Aorta (tissue), 5 donors: ENCODE results near the gene PALS2. TPM values are rescaled to one million over a fixed set of nuclear protein-coding genes. Genes with fewer than 3 reads are reported as not detected.

Source experiments
- ATAC-seq: fragments of 200-7000 bp; cut with Tn5 transposase; one replicate; pipeline ENCODE4 v1.9.1; 2022; ENCODE audit warnings: moderate library complexity; ENCODE audit not compliant: low FRiP score
- DNase-seq, 2 donors: peaks; one replicate each; pipeline ENCODE4 v3.0.0-alpha.2; 2020
- H3K27ac ChIP-seq, 2 donors: one replicate each; pipeline ENCODE4 v1.5.1; 2013; ENCODE audit warnings: low read length in 2 of 2, mild to moderate bottlenecking in 2 of 2, moderate library complexity in 2 of 2, control low read depth in 1 of 2, inconsistent platforms in 1 of 2, low read depth in 1 of 2
- H3K27me3 ChIP-seq, 2 donors: one replicate each; pipeline ENCODE4 v1.6.1; 2013; ENCODE audit warnings: control low read depth in 1 of 2, low read length in 1 of 2, mild to moderate bottlenecking in 1 of 2, moderate library complexity in 1 of 2; ENCODE audit not compliant: insufficient read depth in 2 of 2, control insufficient read depth in 1 of 2
- H3K36me3 ChIP-seq, 2 donors: one replicate each; pipeline ENCODE4 v1.6.1; 2013; ENCODE audit warnings: control low read depth in 1 of 2, low read length in 1 of 2, mild to moderate bottlenecking in 1 of 2; ENCODE audit not compliant: insufficient read depth in 2 of 2, control insufficient read depth in 1 of 2
- H3K4me1 ChIP-seq, 2 donors: one replicate each; pipeline ENCODE4 v1.6.1; 2013; ENCODE audit warnings: low read length in 2 of 2, control low read depth in 1 of 2, mild to moderate bottlenecking in 1 of 2, moderate library complexity in 1 of 2; ENCODE audit not compliant: insufficient read depth in 2 of 2, control insufficient read depth in 1 of 2
- H3K4me3 ChIP-seq, 2 donors: one replicate each; pipeline ENCODE4 v1.5.1; 2013; ENCODE audit warnings: low read length in 2 of 2, control low read depth in 1 of 2, mild to moderate bottlenecking in 1 of 2
- H3K9me3 ChIP-seq: one replicate; pipeline ENCODE4 v1.6.1; 2013; ENCODE audit warnings: mild to moderate bottlenecking, low read length; ENCODE audit not compliant: control insufficient read depth
- WGBS, 2 donors: extraction: QIAGEN DNeasy Blood & Tissue Kit; methylation state at CpG; one replicate each; pipeline ENCODE4 v1.1.7; 2013; 5-methylcytosine and 5-hydroxymethylcytosine counted together
- intact Hi-C, 2 donors: fragments of 100-400 bp; cut with DNase I; formaldehyde crosslinking; loops; one replicate each; pipeline versions ENCODE4 v1.14.2 to v1.15.0; 2022
- polyA plus RNA-seq, 2 donors: library from polyadenylated mRNA; stranded (reverse); fragments of 200-250 nt; gene quantifications; one replicate each; pipeline ENCODE4 v1.2.3, GENCODE V29; 2013
- total RNA-seq, 2 donors: library from RNA; stranded (reverse); fragmentation: NEBNext Ultra II Directional; extraction: Animal tissue kit (Norgen Biotek cat#: 25700); gene quantifications; one replicate each; pipeline ENCODE4 v1.2.1, GENCODE V29; 2021
- donor health status: healthy with polysubstance abuse.
- donor health status: Bipolar disorder and iron deficiency.
- donor health status: DM: no; HTN: no; CAD: no.
- donor health status: DM: no; HTN: no; CAD: no.
- donor health status: DM: yes; HTN: yes; CAD: no.

PALS2 gene
- total and polyA plus RNA-seq, 4 donors: 1.8 to 57.3 (median 23.9) TPM

- Histone ChIP-seq H3K27ac (no peak overlapping the region), H3K27me3 (no peaks in the 10 kb centered on the region), H3K4me1 (no peaks in the 10 kb centered on the region), H3K4me3 (no peak overlapping the region), H3K36me3 (no peaks in the 10 kb centered on the region), H3K9me3 (no peaks in the 10 kb centered on the region)
- intact Hi-C loops: no loop called here
- 69 to 83% methylated on average over 5 of the region's 5 CpGs for WGBS, 2 donors
- DNase-seq: no peak
- no peak for ATAC-seq
These were observed 17.5 kb upstream of the PALS2 start for GRCh38 chr7:24555719-24556118.

- intact Hi-C loops: no loop called here
- Histone ChIP-seq H3K4me3 (no peak overlapping the region), H3K4me1 (no peaks in the 10 kb centered on the region), H3K27me3 (no peaks in the 10 kb centered on the region), H3K36me3 (no peaks in the 10 kb centered on the region), H3K9me3 (no peaks in the 10 kb centered on the region), H3K27ac (no peak overlapping the region)
- ATAC-seq (no peak), DNase-seq (no peak)
- 85 to 93% methylated on average over 3 of the region's 3 CpGs for WGBS, 2 donors
These were observed 12.5 kb upstream of the PALS2 start for GRCh38 chr7:24560772-24561171.

- no peak for ATAC-seq
- H3K36me3 ChIP-seq: no peaks in the 10 kb centered on the region
These were observed 7.0 kb upstream of the PALS2 start for GRCh38 chr7:24566274-24566673.

GRCh38 chr7:24570983-24571382, 2.3 kb upstream of the PALS2 start:
- H3K27me3 ChIP-seq: no peaks in the 10 kb centered on the region
- intact Hi-C loops: loop anchor here in 1 of 2 donors (5.0 kb wide), 2 partner anchors 94 to 169 kb away; no protein-coding TSS in a partner anchor
- 69 to 79% methylated on average over 2 of the region's 2 CpGs for WGBS, 2 donors
- H3K4me1 ChIP-seq: no peaks in the 10 kb centered on the region
- no peak overlapping the region for H3K4me3 ChIP-seq
- DNase-seq: no peak
- no peaks in the 10 kb centered on the region for H3K36me3 ChIP-seq
- H3K27ac ChIP-seq: no peak overlapping the region
- no peak for ATAC-seq
- H3K9me3 ChIP-seq: no peaks in the 10 kb centered on the region

More at GRCh38 chr7:24566274-24566673, 7.0 kb upstream of the PALS2 start:
- intact Hi-C loops: no loop called here
- H3K4me3 ChIP-seq: no peak overlapping the region
- WGBS, 2 donors: 90 to 91% methylated on average over 2 of the region's 2 CpGs
- DNase-seq: no peak
- no peaks in the 10 kb centered on the region for H3K27me3 ChIP-seq
- H3K4me1 ChIP-seq: no peaks in the 10 kb centered on the region
- no peaks in the 10 kb centered on the region for H3K9me3 ChIP-seq
- H3K27ac ChIP-seq: no peak overlapping the region

- no peaks in the 10 kb centered on the region for H3K27me3 ChIP-seq
- DNase-seq: no peak
- H3K36me3 ChIP-seq: no peaks in the 10 kb centered on the region
- ATAC-seq: no peak
- H3K9me3 ChIP-seq: no peaks in the 10 kb centered on the region
- WGBS, 2 donors: 41 to 52% methylated on average over 4 of the region's 4 CpGs
- H3K4me1 ChIP-seq: no peaks in the 10 kb centered on the region
- H3K4me3 ChIP-seq: peak overlapping the region in 1 of 2 donors; percentile 94
- H3K27ac ChIP-seq: no peak overlapping the region
- intact Hi-C loops: loop anchor here in 1 of 2 donors (5.0 kb wide), 2 partner anchors 95 to 170 kb away; no protein-coding TSS in a partner anchor
These were observed 1.2 kb upstream of the PALS2 start for GRCh38 chr7:24572016-24572392.

GRCh38 chr7:24572393-24572996, 757 bp upstream of the PALS2 start:
- no peaks in the 10 kb centered on the region for H3K9me3 ChIP-seq
- DNase-seq (peak; percentile 57 to 83), ATAC-seq (peak; percentile 62)
- H3K27ac ChIP-seq: peak overlapping the region; percentile 92 to 95
- no peaks in the 10 kb centered on the region for H3K4me1 ChIP-seq
- peak overlapping the region; percentile 94 to 98 for H3K4me3 ChIP-seq
- no peaks in the 10 kb centered on the region for H3K36me3 ChIP-seq
- H3K27me3 ChIP-seq: no peaks in the 10 kb centered on the region
- intact Hi-C loops: loop anchor here in 1 of 2 donors (5.0 kb wide), 2 partner anchors 95 to 170 kb away; no protein-coding TSS in a partner anchor
- 1 to 2% methylated on average over 16 of the region's 16 CpGs for WGBS, 2 donors

- no peaks in the 10 kb centered on the region for H3K27me3 ChIP-seq
- peak overlapping the region in 1 of 2 donors; percentile 81 for H3K27ac ChIP-seq
- no peaks in the 10 kb centered on the region for H3K4me1 ChIP-seq
- H3K9me3 ChIP-seq: no peaks in the 10 kb centered on the region
- H3K36me3 ChIP-seq: no peaks in the 10 kb centered on the region
- DNase-seq (peak; percentile 74 to 86), ATAC-seq (peak; percentile 55)
- intact Hi-C loops: loop anchor here (1.0 to 5.0 kb wide), 4 partner anchors 93 to 171 kb away; no protein-coding TSS in a partner anchor
- 1% methylated on average over 57 to 101 of the region's 101 CpGs for WGBS, 2 donors
- peak overlapping the region; percentile 94 to 98 for H3K4me3 ChIP-seq
These were observed 494 bp downstream of the PALS2 start for GRCh38 chr7:24573554-24574338.

- WGBS, 2 donors: 6 to 11% methylated on average over 11 of the region's 11 CpGs
These were observed 1.1 kb downstream of the PALS2 start for GRCh38 chr7:24574386-24574785.

More at GRCh38 chr7:24574386-24574785, 1.1 kb downstream of the PALS2 start:
- DNase-seq (no peak), ATAC-seq (no peak)
- no peaks in the 10 kb centered on the region for H3K27me3 ChIP-seq
- intact Hi-C loops: loop anchor here (2.0 to 5.0 kb wide), 3 partner anchors 92 to 172 kb away; no protein-coding TSS in a partner anchor
- H3K36me3 ChIP-seq: no peaks in the 10 kb centered on the region
- H3K4me3 ChIP-seq: peak overlapping the region; percentile 94 to 98
- H3K4me1 ChIP-seq: no peaks in the 10 kb centered on the region
- H3K9me3 ChIP-seq: no peaks in the 10 kb centered on the region
- H3K27ac ChIP-seq: no peak overlapping the region
